Adipocyte (in vitro differentiated cells): ENCODE measurements around the gene ESPN.
"Not testable (repeated sequence)": the region's sequence is repeated elsewhere in the genome, so short reads cannot be mapped to it uniquely, and the experiment has no call there.

Source experiments
- DNase-seq: peaks from one replicate; pipeline ENCODE4 v3.0.0-alpha.2; 2015; ENCODE audit warnings: low read depth
- H3K27me3 ChIP-seq: replicated peaks from 2 replicates; pipeline ENCODE4 v1.7.0; 2013; ENCODE audit warnings: mild to moderate bottlenecking, low read length, moderate library complexity; ENCODE audit not compliant: control insufficient read depth, insufficient read depth
- H3K36me3 ChIP-seq: 2 replicates; pipeline ENCODE4 v1.7.0; 2013; ENCODE audit warnings: low read length, mild to moderate bottlenecking, moderate library complexity; ENCODE audit not compliant: control insufficient read depth, insufficient read depth, severe bottlenecking
- H3K4me1 ChIP-seq: 2 replicates; pipeline ENCODE4 v1.7.0; 2013; ENCODE audit warnings: mild to moderate bottlenecking, low read length, moderate library complexity; ENCODE audit not compliant: control insufficient read depth, insufficient read depth
- H3K4me3 ChIP-seq: 2 replicates; pipeline ENCODE4 v1.7.0; 2013; ENCODE audit warnings: mild to moderate bottlenecking, low read length, moderate library complexity
- H3K9ac ChIP-seq: 2 replicates; pipeline ENCODE4 v1.7.0; 2013; ENCODE audit warnings: mild to moderate bottlenecking, low read length, moderate library complexity
- H3K9me3 ChIP-seq: 2 replicates; pipeline ENCODE4 v1.7.0; 2013; ENCODE audit warnings: mild to moderate bottlenecking, low read length, moderate library complexity; ENCODE audit not compliant: control insufficient read depth

Gene ESPN

GRCh38 chr1:6392809-6393399 is 31.7 kb upstream of the ESPN start:
- peak overlapping the region; percentile 46 for H3K9ac ChIP-seq
- no peaks in the 10 kb centered on the region for H3K27me3 ChIP-seq
- no peaks in the 10 kb centered on the region for H3K9me3 ChIP-seq
- peak; percentile 63 for DNase-seq
- H3K36me3 ChIP-seq, result no peaks in the 10 kb centered on the region
- H3K4me3 ChIP-seq, result peak overlapping the region; percentile 84
- H3K4me1 ChIP-seq, result peaks cover 11% of the 10 kb centered on the region

- Histone ChIP-seq H3K36me3 (no peaks in the 10 kb centered on the region), H3K27me3 (no peaks in the 10 kb centered on the region), H3K4me3 (peak within 1 kb of the TSS; percentile 84), H3K9ac (peak within 1 kb of the TSS; percentile 85), H3K9me3 (no peaks in the 10 kb centered on the region), H3K4me1 (peaks cover 11% of the 10 kb centered on the region)
- DNase-seq, result peak; percentile 97
Observed at GRCh38 chr1:6393400-6394187, 31.0 kb upstream of the ESPN start, which contains the start of gene ACOT7. Gene ACOT7, minus strand, starts transcription at chr1:6393767. Its CDS starts 368 bp downstream, at chr1:6393399.

GRCh38 chr1:6395130-6395529 is 29.4 kb upstream of the ESPN start:
- peaks cover 11% of the 10 kb centered on the region for H3K4me1 ChIP-seq
- H3K36me3 ChIP-seq, H3K4me3 ChIP-seq, H3K27me3 ChIP-seq, H3K9ac ChIP-seq, DNase-seq, H3K9me3 ChIP-seq: not testable (repeated sequence)

GRCh38 chr1:6395781-6396244 is 28.8 kb upstream of the ESPN start:
- peaks cover 11% of the 10 kb centered on the region for H3K4me1 ChIP-seq
- H3K4me3 ChIP-seq, DNase-seq, H3K27me3 ChIP-seq, H3K9me3 ChIP-seq, H3K9ac ChIP-seq, H3K36me3 ChIP-seq: not testable (repeated sequence)

GRCh38 chr1:6396998-6397397 is 27.6 kb upstream of the ESPN start:
- Histone ChIP-seq H3K4me1 (peaks cover 11% of the 10 kb centered on the region), H3K9me3 (no peaks in the 10 kb centered on the region), H3K4me3 (no peak overlapping the region), H3K36me3 (no peaks in the 10 kb centered on the region), H3K27me3 (no peaks in the 10 kb centered on the region), H3K9ac (no peak overlapping the region)
- DNase-seq, result no peak

- no peak for DNase-seq
- no peaks in the 10 kb centered on the region for H3K9me3 ChIP-seq
- H3K9ac ChIP-seq, result no peak overlapping the region
- peaks cover 4% of the 10 kb centered on the region for H3K4me1 ChIP-seq
- H3K36me3 ChIP-seq, result no peaks in the 10 kb centered on the region
- no peak overlapping the region for H3K4me3 ChIP-seq
- H3K27me3 ChIP-seq, result no peaks in the 10 kb centered on the region
Observed at GRCh38 chr1:6397844-6398441, 26.6 kb upstream of the ESPN start.

- H3K4me3 ChIP-seq, result no peak overlapping the region
- no peak for DNase-seq
- H3K9me3 ChIP-seq, result no peaks in the 10 kb centered on the region
Observed at GRCh38 chr1:6399294-6399693, 25.3 kb upstream of the ESPN start.

GRCh38 chr1:6401673-6402072 is 22.9 kb upstream of the ESPN start:
- Histone ChIP-seq H3K9ac (no peak overlapping the region), H3K4me1 (no peaks in the 10 kb centered on the region), H3K27me3 (peaks cover 8% of the 10 kb centered on the region), H3K4me3 (no peak overlapping the region), H3K36me3 (no peaks in the 10 kb centered on the region), H3K9me3 (no peaks in the 10 kb centered on the region)
- DNase-seq, result no peak

More at GRCh38 chr1:6399294-6399693, 25.3 kb upstream of the ESPN start:
- H3K9ac ChIP-seq, result no peak overlapping the region
- H3K36me3 ChIP-seq, result no peaks in the 10 kb centered on the region
- peaks cover under 1% of the 10 kb centered on the region for H3K4me1 ChIP-seq
- no peaks in the 10 kb centered on the region for H3K27me3 ChIP-seq

- H3K4me3 ChIP-seq, result no peak overlapping the region
- no peak overlapping the region for H3K9ac ChIP-seq
- no peaks in the 10 kb centered on the region for H3K4me1 ChIP-seq
- no peak for DNase-seq
- no peaks in the 10 kb centered on the region for H3K36me3 ChIP-seq
- peaks cover 15% of the 10 kb centered on the region for H3K27me3 ChIP-seq
- H3K9me3 ChIP-seq, result no peaks in the 10 kb centered on the region
Observed at GRCh38 chr1:6408023-6408422, 16.6 kb upstream of the ESPN start.

- peaks cover 17% of the 10 kb centered on the region for H3K27me3 ChIP-seq
- no peak for DNase-seq
- H3K36me3 ChIP-seq, result no peaks in the 10 kb centered on the region
- no peak overlapping the region for H3K9ac ChIP-seq
- no peaks in the 10 kb centered on the region for H3K9me3 ChIP-seq
- H3K4me1 ChIP-seq, result no peaks in the 10 kb centered on the region
- H3K4me3 ChIP-seq, result no peak overlapping the region
Observed at GRCh38 chr1:6409053-6409452, 15.5 kb upstream of the ESPN start.

- no peaks in the 10 kb centered on the region for H3K36me3 ChIP-seq
- peaks cover 5% of the 10 kb centered on the region for H3K4me1 ChIP-seq
- no peak overlapping the region for H3K9ac ChIP-seq
- peaks cover 23% of the 10 kb centered on the region for H3K27me3 ChIP-seq
- no peak overlapping the region for H3K4me3 ChIP-seq
- H3K9me3 ChIP-seq, result no peaks in the 10 kb centered on the region
- DNase-seq, result no peak
Observed at GRCh38 chr1:6409733-6410132, 14.8 kb upstream of the ESPN start.
